Epithelial cell of proximal tubule (primary cell): Measurements from ENCODE around the gene MATR3. TPM values are rescaled to one million over a fixed set of nuclear protein-coding genes. Genes with fewer than 3 reads are reported as not detected.

Experiments
- DNase-seq: peaks from one replicate; pipeline ENCODE4 v3.0.0-alpha.2; 2011; ENCODE audit warnings: low read depth
- H3K4me3 ChIP-seq: 2 replicates; pipeline ENCODE4 v1.5.1; 2011; ENCODE audit warnings: low read depth, mild to moderate bottlenecking, low read length
- total RNA-seq: library from RNA; depleted of rRNA; stranded (reverse); fragments of >200 nt; gene quantifications from 2 replicates; pipeline ENCODE4 v1.2.3, GENCODE V29; 2015
- TF ChIP-seq, protein P1 (sequence below): conservative IDR thresholded peaks from 2 replicates; pipeline ENCODE4 v1.5.1; 2012; ENCODE audit warnings: low read depth, mild to moderate bottlenecking, low read length

The MATR3 gene
- total RNA-seq, 1 donor from 2014 or later: 175 TPM

DNA sequence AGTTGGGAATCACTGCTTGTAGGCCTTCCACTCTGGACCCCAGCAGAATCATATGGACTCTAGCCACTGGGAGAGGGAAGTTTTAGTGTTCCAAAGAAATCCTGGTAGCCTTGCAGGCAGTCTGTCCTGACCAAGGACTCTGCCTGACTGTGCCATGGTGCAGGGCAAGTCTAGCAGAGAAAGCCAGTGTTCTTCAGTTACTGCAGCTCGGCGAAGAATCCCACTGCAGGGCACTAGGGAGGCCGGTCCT is 20.3 kb upstream of the MATR3 start:
- TF ChIP-seq, protein P1, sequence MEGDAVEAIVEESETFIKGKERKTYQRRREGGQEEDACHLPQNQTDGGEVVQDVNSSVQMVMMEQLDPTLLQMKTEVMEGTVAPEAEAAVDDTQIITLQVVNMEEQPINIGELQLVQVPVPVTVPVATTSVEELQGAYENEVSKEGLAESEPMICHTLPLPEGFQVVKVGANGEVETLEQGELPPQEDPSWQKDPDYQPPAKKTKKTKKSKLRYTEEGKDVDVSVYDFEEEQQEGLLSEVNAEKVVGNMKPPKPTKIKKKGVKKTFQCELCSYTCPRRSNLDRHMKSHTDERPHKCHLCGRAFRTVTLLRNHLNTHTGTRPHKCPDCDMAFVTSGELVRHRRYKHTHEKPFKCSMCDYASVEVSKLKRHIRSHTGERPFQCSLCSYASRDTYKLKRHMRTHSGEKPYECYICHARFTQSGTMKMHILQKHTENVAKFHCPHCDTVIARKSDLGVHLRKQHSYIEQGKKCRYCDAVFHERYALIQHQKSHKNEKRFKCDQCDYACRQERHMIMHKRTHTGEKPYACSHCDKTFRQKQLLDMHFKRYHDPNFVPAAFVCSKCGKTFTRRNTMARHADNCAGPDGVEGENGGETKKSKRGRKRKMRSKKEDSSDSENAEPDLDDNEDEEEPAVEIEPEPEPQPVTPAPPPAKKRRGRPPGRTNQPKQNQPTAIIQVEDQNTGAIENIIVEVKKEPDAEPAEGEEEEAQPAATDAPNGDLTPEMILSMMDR: no peak
- H3K4me3 ChIP-seq: peak overlapping the region; percentile 77
- DNase-seq: no peak

DNA sequence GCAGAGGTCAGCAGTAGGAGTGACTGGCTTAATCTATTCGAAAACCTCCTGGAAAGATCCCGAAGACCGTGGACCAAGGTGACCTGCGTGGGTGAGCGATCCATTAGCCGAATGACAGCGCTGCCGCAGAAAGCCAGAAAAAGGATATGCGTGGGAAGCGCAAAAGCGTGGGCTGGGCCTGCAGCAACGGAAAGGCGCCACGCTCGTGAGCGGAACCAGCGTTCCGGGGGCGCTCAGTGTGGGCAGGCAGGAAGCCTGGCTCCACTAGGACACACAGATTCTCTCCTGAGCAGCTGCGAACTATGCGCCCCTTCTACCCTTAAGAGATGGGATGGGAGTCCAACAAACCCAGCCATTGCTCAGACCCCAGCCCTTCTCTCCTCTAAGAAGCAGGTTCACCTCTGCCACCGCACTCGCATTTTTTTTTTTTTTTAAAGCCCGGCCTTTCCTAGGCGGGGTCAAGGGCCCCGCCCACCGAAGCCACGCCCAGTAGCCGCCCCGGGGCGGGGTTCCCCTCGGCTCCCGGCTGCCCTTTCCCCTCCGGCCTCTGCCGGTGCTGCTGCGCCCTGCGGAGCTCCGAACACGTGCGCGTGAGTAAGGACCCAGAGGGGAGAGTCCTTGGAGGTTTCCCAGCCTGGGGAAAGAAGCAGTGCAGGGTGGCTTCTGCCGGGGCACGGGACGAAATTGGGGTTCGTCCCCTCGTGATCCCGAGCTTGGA is 19.8 kb upstream of the MATR3 start:
- no peak for DNase-seq
- H3K4me3 ChIP-seq: peak overlapping the region; percentile 77
- TF ChIP-seq, protein P1: no peak

DNA sequence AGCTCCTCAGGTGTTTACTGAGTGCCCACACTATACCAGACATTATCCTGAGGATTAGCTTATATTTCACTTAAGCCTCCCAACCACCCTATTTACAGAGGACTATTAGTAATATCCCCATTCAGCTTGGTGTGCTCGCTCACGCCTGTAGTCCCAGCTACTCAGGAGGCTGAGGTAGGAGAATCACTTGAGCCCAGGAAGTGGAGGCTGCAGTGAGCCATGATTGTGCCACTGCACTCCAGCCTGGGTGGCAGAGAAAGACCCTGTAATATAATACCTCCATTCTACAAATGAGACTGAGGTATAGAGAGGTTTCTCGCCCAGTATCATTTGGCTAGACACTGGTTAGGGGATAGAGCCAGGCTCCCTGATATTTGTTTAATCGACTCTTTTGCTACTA is 18.0 kb upstream of the MATR3 start:
- H3K4me3 ChIP-seq: no peak overlapping the region
- TF ChIP-seq, protein P1: no peak
- no peak for DNase-seq

DNA sequence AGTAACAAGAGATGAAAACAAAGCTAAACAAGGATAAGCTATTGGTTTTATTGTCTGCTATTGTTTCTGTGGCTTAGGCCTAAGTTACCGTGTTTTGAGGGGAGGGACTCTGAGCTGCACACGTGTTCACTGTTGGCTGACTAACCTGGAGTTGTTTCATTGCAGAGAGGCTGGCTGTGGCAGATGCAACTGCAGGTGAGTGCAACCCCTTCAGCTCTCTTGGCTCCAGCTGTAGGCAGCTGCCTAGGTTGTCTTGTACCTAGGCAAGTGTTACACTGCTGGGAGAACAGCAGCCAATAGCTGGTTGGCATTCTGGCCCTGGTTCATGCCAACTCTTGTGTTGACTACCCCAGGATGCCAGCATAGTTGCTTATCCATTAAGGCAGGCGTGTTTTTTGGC is 17.6 kb upstream of the MATR3 start:
- TF ChIP-seq, protein P1: no peak
- H3K4me3 ChIP-seq: no peak overlapping the region
- DNase-seq: no peak

DNA sequence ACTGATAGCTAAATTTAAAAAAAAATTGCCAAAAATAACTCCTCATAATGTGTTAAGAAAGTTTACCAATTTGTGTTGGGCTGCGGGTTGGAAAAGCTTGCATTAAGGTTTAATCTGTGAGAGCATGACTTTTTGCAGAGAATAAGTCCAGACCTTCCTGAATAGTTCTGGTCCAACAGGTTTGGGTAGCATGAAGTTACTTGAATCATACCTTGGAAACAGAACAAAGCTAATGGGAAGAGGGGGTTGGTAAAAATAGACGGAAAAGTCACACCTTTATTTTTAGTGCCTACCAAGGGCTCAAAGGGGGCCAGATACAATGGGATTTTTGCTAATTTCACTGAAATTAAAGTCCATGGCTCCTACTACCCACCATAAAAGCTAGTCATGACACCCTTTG is 17.1 kb upstream of the MATR3 start:
- TF ChIP-seq, protein P1: no peak
- no peak overlapping the region for H3K4me3 ChIP-seq
- DNase-seq: no peak

DNA sequence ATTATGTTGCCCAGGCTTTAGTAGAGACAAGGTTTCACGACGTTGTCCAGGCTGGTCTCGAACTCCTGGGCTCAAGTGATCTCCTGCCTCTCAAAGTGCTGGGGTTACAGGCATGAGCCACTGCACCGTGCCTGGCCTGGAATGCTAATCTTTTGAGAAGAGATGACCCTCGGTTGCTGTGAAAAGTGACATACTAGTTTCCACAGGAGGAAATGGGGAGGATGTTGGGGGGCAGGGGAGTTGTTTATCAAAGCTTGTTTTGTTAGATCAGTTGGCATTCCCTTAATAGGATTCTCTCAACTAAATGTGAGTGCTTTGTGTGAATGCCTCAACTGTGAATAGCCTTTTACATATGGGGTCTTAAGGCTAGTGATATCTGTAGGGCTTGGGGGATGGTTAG is 16.4 kb upstream of the MATR3 start:
- no peak overlapping the region for H3K4me3 ChIP-seq
- no peak for DNase-seq
- TF ChIP-seq, protein P1: no peak

DNA sequence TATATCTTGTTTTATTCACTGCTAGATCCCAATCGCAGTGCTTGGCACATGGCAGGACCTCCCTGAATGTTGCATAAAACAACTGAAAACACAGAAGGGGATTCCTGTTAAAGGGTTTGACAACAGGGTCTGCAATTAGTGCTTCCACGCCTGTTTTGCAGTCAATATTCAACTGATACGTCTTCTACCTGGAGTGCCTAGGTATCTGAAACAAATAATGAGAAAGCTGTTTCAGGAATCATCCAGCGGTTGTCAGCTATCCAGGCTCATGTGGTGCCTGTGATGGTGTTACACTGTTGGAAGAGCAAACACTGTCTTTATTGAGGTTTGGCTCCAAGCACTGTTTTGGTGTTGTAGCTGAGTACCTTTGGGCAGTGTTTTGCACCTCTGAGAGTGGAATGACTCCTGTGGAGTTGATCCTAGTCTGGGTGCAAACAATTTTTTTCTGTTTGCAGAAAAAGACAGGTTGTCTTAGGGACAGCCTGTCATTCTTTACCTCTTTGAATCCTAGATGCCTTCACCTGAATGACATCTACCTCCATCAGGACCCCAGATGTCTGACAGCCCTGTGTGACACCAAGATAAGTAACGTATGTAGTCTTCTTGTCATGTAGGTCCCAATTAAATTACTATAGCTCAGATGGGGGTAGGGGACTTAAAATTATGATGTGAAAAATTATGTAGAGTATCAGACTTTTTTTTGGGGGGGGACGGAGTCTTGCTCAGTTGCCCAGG is 14.8 kb upstream of the MATR3 start:
- H3K4me3 ChIP-seq: no peak overlapping the region
- TF ChIP-seq, protein P1: no peak
- no peak for DNase-seq
